HG03558 (cell line): Measurements from ENCODE around the gene ALX4.

Source experiments
- ATAC-seq: cut with Tn5 transposase; IDR thresholded peaks from one replicate; pipeline ENCODE4 v1.9.1; 2021; ENCODE audit warnings: moderate number of reproducible peaks; ENCODE audit not compliant: unreplicated experiment; ENCODE audit errors: extremely low read depth

Gene ALX4

DNA sequence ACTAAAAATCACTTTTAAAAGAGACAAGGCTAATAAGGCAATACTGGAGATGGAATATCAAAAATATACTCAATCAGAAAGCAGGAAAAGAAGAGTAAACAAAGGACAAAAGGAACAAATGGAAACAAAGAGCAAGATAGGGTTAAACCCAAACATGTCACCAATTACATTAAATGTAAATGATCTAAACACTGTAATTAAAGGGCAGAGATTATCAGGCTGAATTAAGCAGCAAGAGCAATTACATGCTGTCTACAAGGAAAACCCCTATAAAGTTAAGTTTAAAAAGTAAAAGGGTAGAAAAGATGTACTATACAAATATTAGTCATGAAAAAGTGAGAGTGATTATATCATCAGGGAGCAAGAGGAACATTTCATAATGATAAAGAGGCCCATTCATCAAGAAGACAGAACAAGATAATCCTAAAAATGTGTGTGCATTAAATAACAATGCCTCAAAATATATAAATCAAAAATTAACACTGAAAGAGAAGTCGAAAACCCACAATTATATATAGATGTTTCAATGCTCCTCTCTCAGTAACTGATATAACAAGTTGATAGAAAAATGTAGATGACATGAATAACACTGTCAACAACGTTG is 56.8 kb downstream of the ALX4 start:
- ATAC-seq: no peak

GRCh38 chr11:44250421-44250820 is 59.5 kb downstream of the ALX4 start:
- ATAC-seq: no peak

- no peak for ATAC-seq
These were observed 61.8 kb downstream of the ALX4 start for GRCh38 chr11:44248109-44248508.

GRCh38 chr11:44247508-44247907 is 62.4 kb downstream of the ALX4 start:
- no peak for ATAC-seq

GRCh38 chr11:44246726-44247125 is 63.2 kb downstream of the ALX4 start:
- ATAC-seq: no peak

GRCh38 chr11:44244639-44245310 is 65.2 kb downstream of the ALX4 start:
- no peak for ATAC-seq

- no peak for ATAC-seq
These were observed 66.2 kb downstream of the ALX4 start for GRCh38 chr11:44243595-44244343.

DNA sequence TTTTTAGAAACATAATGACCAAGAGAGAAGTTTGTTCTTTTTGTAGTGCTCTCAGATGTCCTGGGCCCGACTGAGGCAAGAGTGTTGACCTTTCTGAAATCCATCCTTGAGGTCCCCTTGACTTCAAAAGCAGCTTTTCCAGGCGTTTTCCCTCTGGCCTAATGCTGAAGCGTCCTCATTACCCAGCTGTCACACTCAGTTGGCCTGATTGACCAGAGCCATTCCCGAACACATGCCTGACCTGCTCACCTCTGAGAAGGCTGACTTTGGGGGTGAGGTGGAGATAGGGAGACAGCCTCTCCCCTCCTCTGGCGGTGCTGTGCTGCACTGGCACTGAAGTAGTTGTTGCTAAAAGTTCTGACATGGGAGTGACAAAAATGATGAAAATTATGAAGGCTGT is 66.9 kb downstream of the ALX4 start:
- no peak for ATAC-seq

GRCh38 chr11:44241851-44242250 is 68.1 kb downstream of the ALX4 start:
- ATAC-seq: no peak

GRCh38 chr11:44237156-44237555 is 72.8 kb downstream of the ALX4 start:
- no peak for ATAC-seq

GRCh38 chr11:44236296-44236695 is 73.6 kb downstream of the ALX4 start:
- ATAC-seq: no peak

- ATAC-seq: no peak
These were observed 74.2 kb downstream of the ALX4 start for GRCh38 chr11:44235765-44236201.

- ATAC-seq: no peak
These were observed 80.3 kb downstream of the ALX4 start for GRCh38 chr11:44229624-44230023.

DNA sequence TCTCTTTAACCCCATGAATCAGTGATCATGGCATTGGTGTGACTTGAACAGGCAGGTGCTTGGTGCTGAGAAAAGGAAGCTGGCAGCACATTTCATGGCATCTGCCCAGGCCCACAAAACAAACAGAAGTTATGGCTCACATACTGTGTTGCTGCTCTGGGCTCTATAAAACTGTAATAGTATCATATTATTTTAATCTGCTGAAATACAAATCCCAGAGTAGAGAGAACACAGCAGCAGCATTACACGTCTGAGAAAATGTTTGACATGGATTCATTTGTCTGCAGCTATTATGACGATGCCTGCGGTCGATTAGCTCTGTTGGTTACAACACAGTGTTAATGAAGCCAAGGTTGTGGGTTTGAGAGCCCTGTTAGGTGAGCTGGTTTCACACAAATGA is 80.8 kb downstream of the ALX4 start:
- ATAC-seq: no peak

GRCh38 chr11:44228379-44228778 is 81.6 kb downstream of the ALX4 start:
- no peak for ATAC-seq

DNA sequence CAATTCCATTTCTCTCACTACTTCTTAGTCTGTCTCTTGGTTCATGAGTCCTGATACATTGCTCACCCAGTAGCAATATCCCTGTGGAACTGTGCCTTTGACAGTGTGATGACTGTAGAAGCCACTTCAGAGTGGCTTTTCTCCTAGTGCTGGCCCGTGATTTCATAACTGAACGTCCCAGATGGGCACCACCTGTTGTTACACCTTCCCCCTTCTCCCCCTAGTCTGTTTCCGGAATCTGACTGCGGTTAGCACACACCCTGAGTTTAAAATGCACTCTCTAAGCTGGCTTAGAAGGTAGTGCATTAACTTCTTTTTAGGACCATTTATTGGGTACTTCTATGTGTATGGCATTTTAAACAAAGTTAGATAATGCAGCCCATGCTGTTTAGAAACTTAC is 83.0 kb downstream of the ALX4 start:
- ATAC-seq: no peak

DNA sequence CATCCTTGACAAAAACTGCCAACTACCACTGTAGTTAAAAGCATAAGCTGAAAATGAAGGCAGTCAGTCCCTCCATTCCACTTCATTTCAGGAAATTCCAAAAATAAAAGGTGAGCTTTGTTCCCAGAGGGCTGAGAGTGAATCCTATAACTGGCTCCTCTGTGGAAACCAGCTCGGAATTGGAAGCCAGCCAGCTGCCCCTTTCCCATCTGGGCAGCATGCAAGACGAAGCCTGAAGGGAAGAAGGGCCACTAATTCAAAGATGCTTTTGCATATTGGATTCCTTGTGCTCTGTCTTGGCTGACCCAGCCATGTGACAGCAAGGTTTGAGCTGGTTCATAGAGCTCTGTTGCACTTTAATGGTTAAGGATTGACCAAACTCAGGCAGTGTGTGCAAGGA is 83.4 kb downstream of the ALX4 start:
- ATAC-seq: no peak

DNA sequence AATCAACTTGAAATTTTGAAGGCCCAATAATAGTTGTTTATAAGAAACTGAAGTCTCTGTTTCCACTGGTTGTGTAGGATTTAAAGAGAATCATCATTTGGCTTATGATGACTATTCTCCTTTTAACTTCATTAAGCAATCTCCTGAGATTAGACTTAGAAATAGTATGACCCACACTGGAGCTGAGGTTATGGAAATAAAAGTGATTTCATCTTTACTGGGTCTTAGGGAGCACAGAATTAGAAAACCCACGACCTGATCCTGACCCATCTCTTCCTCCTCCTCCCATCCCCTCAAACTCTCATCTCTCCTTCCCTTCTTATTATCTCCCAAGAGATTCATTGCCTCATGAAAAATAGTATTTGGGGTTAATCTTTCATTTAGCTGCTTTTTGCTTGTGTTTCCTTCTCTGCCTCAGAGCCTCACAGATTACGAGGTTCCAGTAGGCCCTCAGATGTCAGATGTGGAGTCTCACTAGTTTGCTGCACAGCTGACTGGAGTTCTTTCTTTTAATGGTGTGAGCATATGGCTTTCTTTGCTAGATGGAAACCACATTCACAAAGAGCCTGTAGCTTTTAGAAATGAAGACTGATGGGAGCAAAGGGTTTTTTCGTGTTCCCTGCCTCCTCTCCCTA is 85.0 kb downstream of the ALX4 start:
- ATAC-seq: no peak

GRCh38 chr11:44223238-44223637 is 86.7 kb downstream of the ALX4 start:
- ATAC-seq: no peak

GRCh38 chr11:44221992-44222391 is 87.9 kb downstream of the ALX4 start:
- no peak for ATAC-seq

DNA sequence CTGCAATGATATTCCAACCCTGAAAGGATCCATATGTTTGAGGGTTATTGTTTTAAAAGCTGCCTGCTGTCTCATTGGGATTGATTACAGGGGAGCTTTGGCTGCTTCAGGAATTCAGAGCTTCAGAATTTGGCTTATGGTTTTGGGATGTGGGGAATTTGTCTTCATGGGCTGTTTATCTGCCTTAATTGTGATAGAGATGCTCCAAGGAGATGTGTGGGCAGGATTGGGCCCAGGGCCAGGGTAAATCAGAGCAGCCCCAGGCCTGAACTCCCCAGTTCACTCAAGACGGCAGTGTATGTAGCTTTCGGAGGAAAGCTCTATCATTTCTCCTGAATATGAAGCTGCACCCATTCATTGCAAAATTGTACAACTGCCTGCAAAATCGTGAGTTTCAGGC is 88.5 kb downstream of the ALX4 start:
- ATAC-seq: no peak
